HG02973 (cell line): ENCODE measurements around the gene ARHGAP28.

Source experiments
- ATAC-seq: cut with Tn5 transposase; IDR thresholded peaks from one replicate; pipeline ENCODE4 v1.9.1; 2021; ENCODE audit warnings: moderate library complexity; ENCODE audit not compliant: unreplicated experiment

ARHGAP28 gene

DNA sequence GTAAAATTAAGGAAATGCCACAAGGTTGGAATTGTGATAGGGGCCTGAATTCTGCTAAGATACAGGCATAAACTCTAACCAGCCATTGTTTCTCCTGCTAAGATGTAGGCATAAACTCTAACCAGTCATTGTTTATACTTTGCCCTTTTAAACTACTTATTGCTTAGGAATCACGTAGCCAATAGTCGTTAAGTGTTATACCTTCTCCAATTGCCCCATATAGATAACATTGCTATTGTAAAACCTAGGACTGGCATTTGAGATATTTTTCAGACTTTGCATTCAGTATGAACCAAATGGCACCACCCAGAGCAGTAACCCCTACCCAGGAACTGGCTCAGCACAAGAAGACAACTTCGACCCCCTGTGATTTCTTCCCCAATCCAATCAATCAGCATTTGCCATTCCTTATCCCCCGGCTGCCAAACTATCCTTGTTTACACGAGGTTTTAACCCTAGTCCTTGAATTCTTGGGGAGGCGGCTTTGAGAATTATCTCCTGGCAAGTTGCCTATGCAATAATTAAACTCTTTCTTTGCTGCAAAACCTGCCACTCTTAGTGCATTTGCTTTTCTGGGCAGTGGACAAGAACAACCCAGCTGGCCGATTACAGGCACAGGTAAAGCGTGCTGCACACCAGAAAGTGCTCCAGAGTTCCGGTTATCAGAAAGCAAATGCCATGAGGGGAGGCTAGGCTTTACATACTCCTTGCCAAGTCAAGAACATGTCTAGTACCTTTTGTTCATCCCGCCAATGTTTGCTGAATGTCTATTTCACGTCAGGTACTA is 220.5 kb downstream of the ARHGAP28 start:
- ATAC-seq: no peak

DNA sequence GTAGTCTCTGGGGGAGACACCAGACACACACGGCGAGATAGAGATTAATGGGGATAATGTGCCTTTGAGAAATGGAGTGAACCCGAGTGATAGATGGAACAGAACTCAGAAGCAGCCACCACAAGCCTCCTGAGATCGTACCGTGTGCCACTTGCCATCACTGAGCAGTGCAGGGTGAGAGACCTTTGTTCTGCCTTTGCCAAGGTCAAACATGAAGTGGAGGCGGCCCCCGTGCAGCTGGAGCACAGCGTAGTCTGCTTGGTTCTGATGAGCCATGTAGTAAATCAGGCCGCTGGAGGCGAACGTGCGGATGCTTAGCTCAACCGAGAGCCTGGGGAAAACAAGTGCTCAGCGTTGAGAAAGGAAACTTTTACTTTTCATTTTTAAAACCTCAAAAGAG is 221.1 kb downstream of the ARHGAP28 start:
- no peak for ATAC-seq

DNA sequence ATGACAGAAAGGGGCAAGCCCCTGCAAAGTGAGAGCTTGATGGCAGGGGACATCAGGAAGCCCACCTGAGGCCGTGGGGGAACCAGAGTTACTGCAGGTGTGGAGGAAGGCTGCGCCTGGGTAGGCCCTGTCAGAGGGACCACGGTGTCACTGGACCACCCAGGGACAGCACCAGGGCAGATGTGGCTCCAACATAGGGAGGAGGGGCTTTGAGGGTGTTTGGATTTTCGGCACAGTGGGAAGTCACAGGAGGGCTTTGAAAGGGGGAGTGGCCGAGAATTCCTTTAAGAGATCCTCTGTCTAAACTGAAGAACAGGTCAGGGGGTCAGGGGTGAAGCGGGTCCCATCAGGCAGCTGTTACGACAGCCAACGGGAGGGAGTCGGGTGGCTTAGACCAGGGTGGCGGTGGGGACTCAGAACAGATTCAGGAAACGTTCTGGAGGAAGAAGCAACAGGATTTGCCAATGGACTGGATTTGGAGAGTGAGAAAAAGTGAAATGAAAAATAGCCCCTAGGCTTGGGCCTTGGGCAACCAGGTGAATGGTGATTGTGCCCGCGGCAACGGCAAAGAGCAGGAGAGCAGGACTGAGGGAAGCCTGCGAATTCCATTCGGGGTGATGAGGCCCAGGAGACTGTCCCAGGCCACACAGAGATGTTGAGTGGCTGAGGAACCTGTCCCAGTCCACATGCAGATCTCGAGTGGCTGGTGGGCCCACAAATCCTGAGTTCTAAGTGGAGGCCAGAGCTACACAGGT is 222.0 kb downstream of the ARHGAP28 start:
- no peak for ATAC-seq

DNA sequence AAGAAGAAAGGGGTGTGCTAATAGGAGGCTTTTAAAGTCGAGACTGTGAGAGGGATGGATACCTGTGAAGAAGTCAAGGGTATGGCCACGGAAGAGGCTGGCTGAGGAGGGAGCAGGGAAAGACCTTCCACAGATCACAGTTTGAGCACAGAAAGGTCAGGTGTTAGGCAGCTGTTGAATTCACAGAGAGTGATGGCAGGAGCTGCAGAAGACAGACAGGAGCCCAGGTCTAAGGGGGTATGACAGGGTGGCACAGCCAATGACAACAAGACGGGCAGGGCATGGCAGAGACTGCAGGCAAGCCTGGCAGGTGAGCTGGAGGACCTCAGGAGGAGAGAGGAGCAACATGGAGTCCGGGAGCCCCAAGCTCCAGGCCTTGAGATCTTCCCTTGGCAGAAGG is 225.0 kb downstream of the ARHGAP28 start:
- ATAC-seq: no peak

DNA sequence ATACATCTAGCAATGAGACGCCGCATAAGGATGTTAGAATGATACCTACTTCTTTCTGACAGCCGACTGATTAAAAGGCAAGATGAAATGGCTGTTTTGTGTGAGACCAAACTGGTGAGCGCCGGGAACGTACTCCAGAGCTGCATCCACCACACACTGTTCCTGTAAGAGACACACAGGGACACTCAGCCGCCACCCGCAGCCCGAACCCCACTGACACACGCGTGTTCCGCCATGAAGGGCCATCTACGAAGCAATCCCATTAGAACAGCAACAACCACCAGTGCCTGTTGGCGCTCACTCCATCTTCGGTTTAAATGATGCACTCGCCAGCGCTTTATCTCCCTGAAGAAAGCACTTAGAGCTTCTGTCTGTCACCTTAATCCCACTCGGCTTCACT is 225.8 kb downstream of the ARHGAP28 start:
- ATAC-seq: no peak

DNA sequence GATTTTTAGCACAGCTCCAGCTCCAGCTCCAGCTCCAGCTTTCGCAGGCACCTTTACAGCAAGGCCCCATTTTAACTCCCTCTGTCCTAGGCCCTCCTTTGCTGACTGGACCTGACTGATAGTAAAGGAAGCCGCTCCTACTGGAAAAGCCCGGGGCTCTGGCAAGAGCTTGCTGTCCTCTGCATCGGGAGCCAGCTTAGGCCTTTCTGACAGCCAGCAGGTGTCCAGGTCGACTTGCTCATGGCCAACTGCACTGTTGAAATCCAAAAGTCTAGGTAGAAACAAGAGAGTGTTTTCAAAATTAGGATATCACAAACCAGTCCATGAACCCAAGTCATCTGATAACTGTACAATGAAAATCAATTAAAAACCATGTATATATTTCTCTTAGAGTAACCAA is 227.0 kb downstream of the ARHGAP28 start:
- ATAC-seq: no peak

DNA sequence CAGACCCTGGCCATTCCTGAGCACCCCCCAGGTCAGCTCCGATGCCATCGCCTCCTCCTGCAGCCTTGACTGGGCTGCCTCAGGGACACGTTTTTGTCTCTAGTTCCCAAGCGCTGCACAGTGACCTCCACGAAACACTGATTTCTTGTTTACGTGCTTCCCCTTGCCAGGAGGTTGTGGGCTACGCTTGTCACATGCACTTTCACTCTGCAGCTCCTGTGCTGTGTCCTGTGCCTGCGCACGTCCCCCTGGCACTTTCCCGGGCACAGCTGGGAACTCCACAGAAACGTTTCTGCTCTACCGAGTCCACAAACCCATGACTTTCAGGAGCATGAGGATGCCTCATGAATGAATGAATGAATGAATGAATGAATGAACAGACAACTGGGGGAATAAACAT is 227.5 kb downstream of the ARHGAP28 start:
- no peak for ATAC-seq

DNA sequence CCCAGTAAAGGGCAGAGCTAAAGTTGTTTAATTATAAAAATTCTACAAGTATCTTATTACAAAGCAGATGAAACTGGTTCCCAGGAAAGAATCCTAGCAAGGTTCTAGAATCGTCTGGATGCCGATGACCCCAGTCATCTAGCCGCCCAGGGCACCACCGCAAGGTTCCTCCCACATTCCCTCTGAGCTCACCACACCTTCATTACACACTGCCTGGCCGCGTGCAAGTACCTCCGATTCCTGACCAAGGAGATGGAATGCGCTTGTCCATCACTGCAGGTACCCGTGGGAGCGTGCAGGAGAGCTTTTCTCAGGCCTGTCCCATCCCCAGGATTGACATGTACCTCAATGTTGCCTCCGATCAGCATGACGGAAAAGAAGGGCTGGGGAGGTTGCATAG is 229.6 kb downstream of the ARHGAP28 start:
- no peak for ATAC-seq

DNA sequence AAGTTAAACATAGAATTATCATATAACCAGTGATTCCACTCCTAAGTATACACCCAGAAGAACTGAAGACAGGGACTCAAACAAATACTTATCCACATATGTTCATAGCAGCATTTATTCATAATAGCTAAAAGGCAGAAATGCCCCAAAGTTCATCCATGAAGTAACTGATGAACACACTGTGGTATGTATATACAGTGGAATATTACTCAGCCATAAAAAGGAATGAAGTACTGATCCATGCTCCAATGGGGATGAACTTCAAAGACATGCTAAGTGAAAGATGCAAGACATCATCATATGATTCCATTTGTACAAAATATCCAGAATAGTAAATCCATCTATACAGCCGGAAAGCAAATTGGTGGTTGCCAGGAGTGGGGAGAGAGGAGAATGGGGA is 230.6 kb downstream of the ARHGAP28 start:
- ATAC-seq: no peak

DNA sequence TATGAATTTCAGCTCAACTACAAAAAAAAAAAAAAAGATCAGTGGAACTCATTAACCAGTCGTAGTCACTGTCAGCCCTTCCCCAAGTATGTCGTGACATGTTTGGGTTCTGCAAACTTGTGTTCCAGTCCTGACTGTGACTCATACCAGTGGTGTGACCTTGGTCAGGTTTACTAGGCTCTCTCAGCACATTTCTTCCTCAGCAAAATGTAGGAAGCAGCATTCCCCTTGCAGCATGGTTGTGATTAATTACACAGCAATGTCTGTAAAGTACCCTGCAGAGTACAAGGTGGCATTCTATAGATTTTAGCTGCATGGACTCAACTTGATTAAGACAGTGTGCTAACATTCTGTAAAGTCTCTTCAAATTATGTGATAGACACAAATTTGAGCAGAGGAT is 231.1 kb downstream of the ARHGAP28 start:
- ATAC-seq: no peak

DNA sequence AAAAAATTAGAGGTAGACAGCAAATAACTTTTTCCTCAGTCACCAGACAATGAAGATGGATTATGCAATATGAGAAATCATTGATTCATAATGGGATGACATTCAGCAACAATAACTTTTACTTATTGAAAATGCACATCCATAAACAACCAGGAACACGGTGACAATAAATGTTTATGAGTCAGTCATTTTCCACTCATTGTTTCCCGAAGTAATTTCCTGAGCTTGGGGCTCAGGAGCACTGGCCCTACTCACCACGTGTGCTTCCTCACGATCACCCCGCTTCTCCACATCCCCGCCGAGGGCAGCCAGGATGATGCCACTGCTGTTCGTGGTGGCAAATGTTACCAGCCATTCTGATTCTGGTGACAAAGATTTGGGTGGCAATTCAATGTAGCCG is 231.8 kb downstream of the ARHGAP28 start:
- no peak for ATAC-seq

DNA sequence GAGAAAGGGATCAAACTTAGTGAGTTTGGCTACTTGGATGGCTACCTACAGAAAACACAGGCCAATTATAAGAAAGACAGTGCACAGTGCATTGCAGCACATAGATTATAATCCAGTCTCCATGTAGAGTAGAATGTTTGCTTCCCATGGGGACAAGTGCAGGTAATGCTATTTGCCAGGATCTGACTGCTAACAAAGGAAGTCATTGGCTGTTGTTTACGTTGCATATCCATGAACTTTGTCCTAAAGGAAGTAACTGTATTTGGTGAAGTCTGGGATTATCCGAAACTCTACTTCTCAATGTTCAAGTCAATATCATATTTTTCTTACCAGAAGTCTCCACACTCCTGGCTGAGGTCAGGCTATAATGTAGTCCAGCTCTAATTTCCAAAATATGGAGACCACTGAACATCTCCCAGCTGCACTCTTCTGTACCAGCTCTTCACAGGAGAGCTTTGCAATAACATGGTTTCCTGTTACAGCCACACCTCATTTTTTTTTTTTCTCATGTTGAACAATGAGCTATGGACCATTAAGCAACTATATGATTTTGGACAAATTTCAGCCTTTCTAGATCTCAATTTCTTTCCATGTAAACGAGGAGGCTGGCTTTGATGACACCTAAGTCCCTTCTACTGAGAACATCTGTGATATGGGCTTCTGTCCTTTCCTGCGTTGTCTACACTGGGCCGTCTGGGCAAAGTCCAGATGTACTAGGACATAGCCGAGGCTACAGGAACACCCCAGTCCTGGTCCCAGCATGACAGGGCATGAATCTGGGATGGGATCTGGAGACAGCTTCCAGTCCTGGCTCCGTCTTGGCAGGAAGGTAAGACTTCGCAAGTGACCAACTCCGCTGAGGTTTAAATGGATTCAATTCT is 233.3 kb downstream of the ARHGAP28 start:
- ATAC-seq: no peak

DNA sequence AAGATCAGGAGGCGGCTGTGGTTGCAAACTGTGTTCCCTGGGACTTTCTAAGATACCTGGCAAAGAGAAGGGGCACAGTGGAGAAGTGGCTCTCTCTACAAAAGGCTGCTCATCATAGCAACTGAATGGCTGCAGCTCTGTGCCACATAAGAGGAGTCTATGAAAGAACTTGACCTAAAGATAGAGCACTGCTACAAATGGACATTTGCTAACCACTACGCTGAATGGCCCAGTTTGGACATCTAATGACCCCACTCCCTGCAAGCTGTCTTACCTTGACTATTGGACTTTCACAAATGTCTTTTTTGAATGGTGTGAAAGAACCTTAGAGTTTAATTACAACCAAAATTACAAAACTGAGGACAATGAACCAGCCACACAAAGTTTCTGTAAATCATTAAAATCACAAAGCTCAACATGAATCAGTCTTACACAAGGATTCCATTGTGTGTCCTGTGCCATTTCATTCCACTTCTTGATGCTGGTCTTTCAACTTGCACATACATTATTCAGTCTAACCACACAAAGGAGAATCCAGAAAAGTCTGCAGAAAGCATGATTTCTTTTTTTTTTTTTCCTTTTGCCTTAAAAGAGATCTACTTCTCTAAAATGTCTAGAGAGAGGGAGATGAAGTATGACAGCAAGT is 234.1 kb downstream of the ARHGAP28 start:
- no peak for ATAC-seq
